ENCODE measurements around the gene HRH3.
A peak's percentile ranks its signal among the peaks of the same experiment; 100 is the strongest.

HRH3 gene

DNA sequence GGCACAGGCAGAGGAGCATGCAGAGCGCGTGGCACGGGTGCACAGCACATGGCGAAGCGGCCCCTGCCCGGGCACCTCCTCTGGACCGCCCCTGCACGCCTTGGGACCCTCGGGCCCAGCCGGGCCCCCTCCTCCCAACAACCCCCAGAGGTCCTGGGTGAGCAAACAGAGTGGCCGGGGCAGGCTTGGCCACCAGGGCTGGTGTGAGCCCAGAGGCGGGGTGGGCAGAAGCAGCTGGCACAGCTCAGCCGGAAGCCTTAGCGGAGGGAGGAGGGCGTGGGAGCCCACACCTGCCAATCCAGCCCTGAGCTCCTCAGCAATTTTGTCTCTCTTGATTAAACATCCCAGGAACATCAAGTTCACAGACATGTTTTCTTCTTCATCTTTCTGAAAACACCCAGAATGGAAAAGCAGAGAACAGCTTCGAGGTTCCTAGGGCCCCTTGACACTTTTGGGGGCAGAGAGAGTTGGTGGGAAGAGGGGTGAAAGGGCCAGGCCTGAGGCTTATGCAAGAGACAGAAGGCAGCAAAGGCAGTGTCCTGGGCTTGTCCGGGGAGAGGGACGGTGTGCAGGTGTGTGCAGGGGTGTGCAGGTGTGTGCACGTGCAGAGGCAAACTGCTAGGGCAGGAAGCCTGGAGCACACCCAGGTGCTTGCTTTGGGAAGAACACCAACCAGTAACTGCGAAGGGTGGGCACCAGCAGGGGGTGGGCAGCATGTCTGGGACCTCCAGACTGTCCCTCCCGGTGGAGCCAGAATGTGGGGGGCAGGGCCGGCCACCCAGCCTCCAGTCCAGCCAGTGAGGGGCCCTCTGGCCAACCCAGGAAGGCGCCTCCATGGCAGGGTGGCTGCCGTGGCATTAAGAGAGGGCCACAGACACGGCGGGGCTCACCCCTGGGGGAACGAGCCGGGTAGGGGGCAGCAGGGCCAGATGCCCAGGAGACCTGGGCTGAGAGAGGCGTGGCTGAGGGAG, 4.8 kb downstream of the HRH3 start:
- DNase-seq = no peak

DNA sequence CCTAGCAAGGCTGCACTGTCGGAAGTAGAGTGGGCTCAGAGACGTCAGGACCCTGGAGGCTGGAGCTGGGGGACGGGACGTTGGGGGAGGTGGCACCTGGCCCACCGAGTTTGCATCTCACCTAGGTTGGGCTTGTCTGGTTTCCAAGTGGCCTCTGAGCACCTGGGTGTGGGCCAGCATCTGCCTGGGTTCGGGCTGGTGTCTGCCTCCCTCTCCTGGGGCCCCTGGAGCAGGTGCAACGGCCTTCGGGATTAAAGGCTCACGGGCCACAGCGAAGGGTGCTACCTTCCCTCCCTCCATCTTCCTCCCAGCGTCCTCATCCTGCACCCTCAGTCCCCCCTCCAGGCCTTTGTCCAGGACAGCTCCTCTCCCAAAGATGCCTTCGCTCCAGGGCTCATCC, 6.0 kb downstream of the HRH3 start:
- no peak for DNase-seq

DNA sequence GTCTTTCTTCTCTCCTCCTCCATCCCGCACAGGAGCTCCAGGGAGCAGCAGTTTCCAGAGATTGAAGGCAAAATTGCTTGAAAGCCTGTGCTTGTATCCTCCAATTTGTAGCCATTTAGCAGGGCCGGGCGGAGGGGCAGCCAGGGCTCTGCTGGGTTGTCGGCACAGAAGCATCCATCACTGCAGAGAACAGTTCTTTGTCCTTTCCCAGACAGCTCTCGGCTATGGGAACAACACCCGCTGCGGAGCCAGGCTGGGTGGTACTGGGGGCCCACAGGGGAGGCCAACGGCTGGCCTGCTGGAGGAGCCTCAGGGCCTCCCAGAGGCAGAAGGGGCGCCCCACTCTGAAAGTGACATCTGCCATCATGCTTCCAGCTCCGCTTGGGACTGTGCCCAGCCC, 7.8 kb downstream of the HRH3 start:
- no peak for DNase-seq

DNA sequence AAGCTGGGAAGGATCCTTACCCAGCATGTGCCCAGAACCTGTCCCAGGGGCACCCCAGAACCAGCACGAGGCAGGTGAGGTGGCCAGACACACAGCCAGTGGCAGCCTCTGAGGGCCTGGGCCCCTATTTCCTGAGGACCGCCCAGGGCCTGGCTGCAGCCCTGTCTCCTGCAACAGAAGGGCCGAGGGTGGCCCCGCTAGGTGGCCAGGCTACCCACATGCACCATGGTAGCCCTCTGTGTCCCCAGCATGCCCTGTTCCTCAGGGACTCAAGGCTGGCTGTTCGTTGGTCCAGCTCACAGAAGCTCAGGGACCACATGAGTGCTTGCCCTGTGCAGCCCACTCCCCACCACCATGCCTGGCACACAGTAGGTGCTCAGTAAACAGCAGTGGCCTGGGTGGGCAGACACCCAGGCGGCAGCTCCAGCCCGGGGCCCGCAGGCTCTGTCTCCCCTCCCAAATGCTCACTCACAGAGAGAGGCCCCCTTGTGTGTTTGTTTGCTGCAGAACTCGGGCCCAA, 8.2 kb downstream of the HRH3 start:
- no peak for DNase-seq

DNA sequence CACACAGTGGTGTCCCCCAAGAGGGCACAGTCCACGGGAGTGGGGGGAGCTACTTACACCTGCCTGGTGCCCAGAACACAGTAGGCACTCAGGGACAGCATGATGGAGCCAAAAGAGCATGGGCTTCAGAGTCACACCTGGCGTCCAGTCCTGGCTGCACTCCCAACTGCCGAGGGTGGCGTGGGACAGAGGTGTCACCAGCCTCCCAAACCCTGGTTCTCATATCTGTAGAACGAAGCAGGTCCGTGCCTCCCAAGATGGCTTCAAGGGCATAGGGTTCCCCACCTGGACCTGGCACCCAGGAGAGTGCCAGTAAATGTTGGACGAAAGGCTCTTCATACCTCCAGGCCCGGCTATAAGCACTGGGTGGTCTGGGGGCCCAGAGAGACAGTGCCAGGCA, 8.9 kb downstream of the HRH3 start:
- no peak for DNase-seq

DNA sequence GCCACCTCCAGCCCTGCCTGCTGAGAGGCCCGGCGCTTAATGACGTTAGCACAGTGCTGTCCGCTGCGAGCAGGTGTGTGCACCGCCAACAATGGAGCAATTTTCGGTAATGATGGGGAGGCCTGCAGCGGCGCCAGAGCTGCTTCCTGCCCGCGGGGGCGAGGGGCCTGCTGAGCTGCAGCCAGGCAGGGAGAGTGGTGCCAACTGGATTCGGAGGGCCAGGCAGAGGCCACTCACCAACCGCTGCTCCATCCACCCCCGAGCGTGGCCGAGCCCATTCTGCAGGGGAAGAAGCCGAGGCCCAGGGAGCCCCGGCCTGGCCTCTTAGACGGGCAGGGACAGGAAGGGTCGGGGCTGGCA, 9.6 kb downstream of the HRH3 start:
- DNase-seq = no peak

DNA sequence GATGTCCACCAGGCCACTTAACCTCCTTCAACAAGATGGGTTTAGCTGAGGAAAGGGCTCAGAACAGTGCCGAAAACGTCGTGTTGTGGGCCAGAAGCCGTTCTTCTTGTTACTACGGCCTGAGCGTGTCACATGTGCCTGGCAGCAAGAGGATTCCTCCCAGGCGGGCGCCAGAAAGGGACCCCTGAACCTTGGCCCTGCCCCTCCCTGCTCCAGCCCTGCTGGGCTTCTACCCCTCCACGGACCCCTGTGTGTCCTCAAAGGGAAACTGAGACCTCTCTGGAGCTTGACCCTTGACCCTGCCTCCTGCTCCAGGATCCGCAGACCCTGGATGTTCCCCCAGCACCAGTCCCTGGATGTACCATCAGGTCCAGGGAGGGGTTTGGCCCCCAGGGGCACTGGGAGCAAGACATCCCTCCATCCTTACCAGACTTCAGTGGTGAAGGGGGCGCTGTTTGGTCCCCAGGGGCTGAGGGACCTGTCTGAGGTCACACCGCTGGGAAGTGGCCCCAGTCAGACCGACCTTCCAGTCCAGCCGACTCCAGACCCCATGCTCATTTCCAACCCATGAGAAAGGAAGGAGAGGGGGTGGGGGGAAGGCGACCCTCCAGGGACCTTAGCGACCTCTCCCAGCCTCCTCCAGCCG, 10.1 kb downstream of the HRH3 start:
- no peak for DNase-seq

DNA sequence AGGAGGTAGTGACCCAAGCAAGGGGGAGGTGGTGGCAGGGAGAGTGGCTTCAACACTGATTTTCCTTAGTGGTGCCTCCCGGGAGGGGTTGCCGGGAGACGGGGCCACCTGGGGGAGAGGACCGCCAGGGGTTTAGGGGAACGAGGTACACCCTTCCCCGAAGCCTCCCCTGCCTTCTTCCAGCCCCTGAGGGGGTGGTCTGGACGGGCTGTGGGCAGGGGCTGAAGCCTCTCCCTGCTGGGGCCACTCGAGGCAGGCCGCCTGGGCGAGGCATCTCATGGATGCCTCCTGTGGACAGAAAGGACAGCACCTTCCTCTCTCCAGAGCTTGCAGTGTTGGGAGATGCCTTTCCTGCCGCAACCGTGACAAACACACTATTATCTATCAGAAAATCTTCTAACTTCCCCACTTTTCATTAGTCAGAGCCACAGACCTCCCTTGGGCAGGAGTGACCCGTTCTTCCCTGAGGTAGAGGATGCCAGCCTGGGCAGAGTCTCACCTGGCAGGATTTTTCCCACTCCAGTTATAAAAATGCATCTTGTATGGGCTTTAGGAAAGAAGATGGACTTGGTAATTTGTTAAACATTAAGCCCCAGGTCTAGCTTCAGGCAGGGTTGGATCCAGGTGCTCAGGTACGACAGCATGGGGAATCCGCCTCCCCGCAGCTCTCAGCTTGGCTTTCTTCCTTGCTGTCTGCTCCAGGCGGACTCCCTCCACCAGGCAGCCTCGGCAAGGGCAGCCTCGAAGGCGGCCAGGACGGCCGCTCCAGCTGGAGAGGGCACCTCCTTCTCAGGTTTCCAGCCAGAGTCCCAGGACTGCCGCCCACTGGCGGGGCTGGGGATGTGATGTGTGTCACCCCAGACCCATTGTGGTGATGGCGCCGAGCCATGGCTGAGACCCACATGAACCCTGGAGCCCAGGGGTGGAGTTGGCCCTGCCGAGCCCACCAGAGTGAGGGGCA, 11.0 kb downstream of the HRH3 start:
- no peak for DNase-seq

DNA sequence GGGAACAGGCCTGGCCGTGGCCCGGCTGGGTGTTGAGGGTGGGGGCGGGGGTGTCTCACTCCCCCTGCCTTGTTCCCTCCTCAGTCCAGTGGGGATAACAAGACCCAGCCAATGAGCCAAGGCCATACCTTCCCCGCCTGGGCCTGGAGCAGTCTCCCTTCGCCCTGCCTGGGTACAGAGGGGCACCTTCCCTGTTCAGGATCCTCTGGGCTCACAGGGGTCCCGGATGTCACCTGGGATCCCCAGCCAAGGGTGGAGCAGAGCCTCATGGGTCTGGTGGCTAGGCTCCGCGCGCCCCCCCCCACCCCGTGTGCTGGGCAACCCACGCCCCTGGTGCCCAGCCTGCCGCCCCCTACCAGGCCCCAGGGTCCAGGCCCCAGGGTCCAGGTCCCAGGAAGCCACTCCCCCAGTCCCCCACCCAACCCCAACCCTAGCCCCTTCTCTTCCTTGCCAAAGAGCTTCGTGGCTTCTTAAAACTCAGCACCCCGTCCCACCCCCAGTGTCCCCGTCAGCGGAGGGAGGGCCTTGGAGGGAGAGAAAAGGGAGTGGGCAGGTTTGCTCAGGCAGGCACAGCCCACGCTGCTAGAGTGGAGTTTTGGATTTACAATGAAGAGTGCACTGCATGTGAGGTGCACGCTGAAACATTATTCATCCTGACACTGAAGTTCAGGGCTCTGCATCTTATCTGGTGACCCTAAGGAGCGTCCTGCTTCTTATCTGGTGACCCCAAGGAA, 11.8 kb downstream of the HRH3 start:
- DNase-seq = no peak

DNA sequence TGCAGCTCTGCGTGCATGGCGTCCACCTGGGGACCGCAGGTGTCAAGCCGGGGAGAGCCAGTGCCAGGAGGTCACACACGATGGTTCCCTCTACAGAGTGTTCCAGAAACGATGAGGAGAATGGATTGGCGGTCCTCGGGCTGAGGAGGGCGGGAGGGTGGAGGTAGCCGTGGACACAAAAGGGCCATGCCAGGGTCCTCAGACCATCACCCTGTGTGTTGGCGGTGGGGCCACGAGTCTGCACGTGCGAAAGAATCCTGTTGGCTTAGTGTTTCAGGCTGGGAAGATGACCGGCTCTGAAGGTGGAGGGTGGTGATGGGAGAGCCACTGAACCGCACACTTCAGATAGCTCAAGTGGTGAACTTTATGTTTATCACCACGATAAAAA, 13.7 kb downstream of the HRH3 start:
- no peak for DNase-seq

DNA sequence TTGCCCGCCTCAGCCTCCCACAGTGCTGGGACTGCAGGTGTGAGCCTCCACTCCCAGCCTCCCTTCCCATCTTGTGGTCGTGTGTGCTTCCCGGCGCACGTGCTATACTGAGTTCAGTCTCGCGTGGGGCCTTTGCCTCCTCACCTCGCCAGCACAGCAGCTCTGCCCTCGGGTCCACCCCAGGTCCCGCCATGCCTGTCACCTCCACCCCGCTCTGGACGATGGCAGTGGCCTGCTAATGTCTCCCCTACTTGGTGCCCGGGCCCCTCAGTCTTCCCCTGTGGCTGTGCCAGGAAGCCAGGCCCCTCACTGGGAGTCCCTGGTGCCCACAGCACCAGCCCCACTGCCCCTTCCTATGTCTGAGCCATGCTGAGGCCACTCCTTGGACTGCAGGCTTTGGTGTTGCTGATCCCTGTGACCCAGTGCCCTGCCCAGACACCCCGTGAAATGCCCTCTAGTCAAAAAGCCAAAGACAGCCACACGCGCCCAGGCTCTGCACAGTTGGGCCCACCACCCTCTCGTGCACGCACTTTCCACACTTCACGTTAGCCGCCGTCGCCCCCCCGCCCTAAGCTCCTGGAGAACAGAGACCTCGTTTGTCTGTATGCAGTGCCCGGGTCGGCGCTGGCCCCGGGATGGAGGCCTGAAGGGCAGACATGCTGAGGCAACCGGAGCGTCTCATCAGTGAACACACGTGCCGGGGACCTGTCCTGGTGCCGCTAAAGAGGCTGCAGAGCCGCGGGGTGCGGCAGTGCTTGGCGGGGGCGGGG, 14.3 kb downstream of the HRH3 start:
- no peak for DNase-seq

DNA sequence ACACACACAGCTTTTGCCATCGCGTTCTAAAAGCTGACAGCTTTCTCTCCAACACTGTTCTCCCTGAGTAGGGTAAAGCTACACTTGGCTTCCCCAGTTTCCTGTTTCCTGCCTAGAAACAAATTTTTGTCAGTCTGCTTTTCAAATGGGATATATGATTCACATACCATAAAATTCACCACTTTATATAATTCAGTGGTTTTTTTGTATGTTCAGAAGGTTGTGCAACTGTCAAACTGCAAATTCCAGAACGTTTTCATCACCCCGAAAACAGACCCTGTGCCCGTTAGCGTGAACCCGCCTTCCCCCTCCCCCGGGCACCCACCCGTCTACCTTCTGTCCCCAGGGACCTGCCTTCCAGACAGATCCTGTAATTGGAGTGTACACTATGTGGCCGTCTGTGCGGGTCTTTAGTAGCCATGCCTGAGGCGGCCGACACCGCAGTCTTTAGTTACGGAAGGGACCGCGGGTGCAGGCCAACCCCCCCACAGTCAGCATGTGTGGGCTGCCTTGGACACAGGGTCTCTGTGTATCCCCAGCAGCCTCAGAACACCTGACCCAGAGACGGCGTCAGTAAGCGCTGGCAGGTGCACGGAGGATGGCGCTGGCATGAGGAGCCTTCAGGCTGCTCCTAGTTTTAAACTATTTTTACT, 16.6 kb downstream of the HRH3 start:
- no peak for DNase-seq

DNA sequence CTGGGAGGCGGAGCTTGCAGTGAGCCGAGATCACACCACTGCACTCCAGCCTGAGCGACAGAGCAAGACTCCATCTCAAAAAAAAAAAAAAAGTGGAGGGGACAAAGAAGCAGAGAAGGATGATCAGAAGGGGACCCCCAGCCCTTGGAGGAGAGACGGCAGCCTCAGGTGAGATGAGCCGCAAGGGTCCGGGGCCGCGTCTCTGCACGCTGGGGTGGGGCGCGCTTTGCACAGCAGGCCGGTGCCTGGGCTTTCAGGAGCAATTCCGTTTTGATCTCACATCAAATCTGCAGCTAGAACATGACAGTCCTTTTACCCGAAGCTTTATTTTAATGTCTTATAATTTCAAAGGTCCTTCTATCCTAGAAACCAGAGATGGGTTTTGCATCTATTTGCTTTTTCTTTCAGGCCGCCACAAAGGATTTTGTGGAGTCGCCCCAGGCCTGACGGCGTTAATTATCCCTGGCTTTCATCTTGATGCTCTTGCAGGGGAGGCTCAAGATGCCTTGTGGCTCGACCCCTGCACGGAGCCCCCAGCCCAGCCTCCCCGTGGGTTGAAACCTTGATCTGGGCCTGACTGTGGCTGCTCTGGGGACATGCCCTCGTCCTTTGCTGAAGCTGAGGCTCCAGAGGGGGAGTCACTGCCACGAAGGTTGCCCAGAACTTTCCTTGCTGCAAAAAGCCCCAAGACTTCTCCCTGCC, 17.3 kb downstream of the HRH3 start:
- no peak for DNase-seq

DNA sequence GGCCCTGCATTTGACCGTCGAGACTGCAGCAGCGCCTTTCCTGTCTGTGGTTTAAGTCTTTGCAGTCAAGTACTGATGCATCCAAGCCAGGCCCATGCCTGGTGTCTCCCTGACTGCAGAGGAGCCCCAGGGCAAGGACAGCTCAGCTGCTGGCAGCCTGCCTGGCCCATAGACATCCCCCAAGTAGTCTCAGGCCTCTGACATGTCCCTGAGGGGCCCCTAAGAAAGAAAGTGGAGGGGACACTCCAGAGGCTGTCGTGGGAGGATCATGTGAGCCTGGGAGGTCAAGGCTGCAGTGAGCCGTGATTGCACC, 18.0 kb downstream of the HRH3 start:
- no peak for DNase-seq

DNA sequence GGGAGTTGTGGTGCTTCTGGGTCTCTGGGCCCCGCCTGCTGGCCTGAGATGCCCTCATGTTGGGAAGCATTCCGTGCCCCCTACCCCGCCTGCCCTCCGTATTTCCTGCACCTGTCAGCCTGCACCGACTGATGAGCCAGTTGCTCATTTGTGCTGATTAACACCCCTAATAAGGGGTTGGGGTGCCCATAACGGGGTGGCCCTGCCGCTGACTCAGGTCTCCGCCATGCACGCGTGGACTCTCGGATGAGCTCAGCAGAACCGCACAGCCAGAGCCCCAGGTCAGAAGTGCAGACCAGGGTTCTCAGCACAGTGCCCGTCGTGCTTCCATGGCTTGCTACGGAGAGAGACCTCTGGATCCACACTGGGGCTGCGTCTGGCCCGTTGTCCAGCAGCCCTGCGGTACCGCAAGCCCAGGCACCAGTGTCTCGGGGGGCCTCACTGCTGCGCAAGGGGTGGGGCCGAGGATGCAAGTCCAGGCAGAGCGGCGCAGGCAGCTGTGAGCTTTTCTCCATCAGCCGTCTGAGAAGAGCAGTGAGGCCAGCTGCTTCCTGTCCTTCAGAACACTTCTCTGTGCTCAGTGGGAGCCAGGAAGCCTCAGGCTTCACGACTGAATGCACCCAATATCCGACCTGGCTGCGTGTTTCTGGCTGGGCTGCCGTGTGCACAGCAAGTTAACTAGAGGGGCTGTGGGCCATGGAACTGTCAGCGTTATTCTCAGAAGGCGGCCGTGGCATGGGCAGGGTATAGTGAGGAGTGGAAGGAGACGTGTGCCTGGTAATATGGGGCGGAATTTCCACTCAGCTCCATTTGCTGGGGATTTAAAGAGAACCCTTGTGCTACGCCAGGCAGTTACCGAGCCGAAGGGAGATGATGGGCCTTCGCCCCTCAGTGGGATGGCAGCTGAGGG, 18.6 kb downstream of the HRH3 start:
- peak; percentile 45 for DNase-seq

DNA sequence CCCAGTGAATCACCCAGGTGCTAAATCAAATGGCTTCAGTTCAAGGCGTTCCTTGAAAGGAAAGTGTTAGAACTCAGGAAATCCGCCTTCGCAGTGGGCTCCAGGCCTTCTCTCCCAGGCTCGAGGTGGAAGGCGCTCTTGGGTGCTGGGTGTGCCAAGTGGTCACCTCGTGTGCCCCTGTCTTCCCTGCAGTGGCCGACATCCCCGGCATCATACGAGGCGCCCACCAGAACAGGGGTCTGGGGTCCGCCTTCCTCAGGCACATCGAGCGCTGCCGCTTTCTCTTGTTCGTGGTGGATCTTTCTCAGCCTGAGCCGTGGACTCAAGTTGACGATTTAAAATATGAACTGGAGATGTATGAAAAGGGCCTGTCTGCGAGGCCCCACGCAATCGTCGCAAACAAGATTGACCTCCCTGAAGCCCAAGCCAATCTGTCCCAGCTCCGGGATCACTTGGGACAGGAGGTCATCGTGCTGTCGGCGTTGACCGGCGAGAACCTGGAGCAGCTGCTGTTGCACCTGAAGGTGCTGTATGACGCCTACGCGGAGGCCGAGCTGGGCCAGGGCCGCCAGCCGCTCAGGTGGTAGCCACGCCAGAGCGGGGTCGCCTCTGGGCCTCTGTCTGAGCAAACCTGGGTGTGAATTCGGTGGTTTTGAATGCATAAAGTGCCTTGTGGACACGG, 19.4 kb downstream of the HRH3 start:
- DNase-seq = no peak

DNA sequence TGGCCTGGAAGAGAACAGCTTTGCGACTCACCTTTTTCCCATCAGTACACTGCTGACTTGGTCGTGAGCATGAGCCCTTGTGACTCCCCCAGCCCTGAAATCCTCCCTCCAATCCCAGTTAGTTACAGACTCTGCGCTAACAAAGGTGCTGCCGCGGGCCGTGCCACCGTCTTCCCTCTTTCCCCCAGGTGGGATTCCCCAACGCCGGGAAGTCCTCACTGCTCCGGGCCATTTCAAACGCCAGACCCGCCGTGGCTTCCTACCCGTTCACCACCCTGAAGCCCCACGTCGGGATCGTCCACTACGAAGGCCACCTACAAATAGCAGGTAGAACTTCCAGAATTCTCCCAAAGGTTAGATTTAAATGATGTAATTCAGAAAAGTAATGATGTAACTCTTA, 21.1 kb downstream of the HRH3 start:
- no peak for DNase-seq

DNA sequence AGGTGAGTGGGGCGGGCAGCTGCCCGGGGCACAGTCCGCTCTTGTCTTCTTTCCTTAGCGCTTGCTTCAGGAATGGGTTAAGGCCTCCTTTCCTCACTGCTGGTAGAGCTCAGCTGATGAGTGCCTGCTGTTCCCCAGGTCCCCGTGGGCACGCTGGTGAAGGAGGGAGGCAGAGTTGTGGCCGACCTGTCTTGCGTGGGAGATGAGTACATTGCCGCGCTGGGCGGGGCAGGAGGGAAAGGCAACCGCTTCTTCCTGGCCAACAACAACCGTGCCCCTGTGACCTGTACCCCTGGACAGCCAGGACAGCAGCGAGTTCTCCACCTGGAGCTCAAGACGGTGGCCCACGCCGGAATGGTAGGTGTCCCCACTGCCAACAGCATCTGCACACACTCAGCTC, 21.6 kb downstream of the HRH3 start:
- DNase-seq = no peak

DNA sequence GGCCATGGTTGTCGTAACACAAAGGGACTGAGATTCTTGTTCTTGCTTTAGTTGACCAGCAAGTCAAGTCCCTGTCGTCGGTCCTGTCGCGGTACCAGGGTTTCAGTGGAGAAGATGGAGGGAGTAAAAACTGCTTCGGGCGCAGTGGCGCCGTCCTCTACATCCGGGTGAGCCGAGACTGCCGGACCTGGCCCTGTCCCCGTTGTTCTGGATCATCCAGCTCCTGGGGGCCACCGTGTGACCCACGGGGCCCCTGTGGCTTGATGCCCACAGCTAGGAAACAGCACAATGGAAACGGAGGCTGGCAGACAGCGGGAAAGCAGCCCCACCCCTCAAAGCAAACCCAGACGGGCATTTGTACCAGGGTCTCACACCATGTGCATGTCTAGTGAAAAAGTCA, 22.3 kb downstream of the HRH3 start:
- DNase-seq = no peak
